Measurements from ENCODE around the gene ANKRD11. TPM values are rescaled to one million over a fixed set of nuclear protein-coding genes. Genes with fewer than 3 reads are reported as not detected.
"Not testable (repeated sequence)": the region's sequence is repeated elsewhere in the genome, so short reads cannot be mapped to it uniquely, and the experiment has no call there.

Gene ANKRD11
- total RNA-seq, 1 experiment from 2014 or later: 242 TPM

GRCh38 chr16:89365996-89366395 lies 124.4 kb downstream of the ANKRD11 start:
- no peaks in the 10 kb centered on the region for H3K27me3 Mint-ChIP-seq (ENCODE audit: unreplicated experiment)
- CTCF ChIA-PET: no interaction called here

DNA sequence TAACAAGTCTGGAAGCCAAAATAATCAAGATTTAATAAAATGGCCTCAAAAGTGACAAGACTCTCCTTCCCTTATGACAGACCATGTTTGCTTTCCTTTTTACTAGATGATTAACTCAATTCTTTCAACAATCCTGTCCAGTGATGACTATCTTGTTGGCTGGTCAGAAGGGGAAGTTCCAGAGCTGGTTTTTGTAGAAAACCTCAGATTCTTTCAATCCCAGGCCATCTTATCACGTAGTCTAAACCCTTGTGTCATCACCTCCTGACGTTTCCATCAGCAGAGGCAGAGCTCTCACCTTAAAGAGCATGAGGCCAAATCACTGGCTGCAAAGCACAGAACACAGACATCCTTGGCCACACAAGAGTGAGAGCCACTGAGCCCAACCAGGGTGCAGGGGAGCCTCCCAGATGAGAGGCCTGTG lies 125.3 kb downstream of the ANKRD11 start:
- Mint-ChIP-seq H3K4me1 (ENCODE audit: low read depth, unreplicated experiment) (peaks cover 60% of the 10 kb centered on the region), H3K27ac (ENCODE audit: unreplicated experiment) (peak overlapping the region; percentile 92), H3K4me3 (ENCODE audit: low read depth, unreplicated experiment) (no peak overlapping the region), H3K27me3 (ENCODE audit: unreplicated experiment) (no peaks in the 10 kb centered on the region), H3K9me3 (ENCODE audit: low read depth, unreplicated experiment) (no peaks in the 10 kb centered on the region), H3K36me3 (ENCODE audit: insufficient read depth, unreplicated experiment) (peaks cover 82% of the 10 kb centered on the region)
- intact Hi-C loops (cut with micrococcal nuclease; ENCODE audit: unreplicated experiment): no loop called here
- CTCF ChIA-PET: interaction anchor here (0.6 to 1.5 kb wide), 2 partner anchors 22 to 23 kb away, joined by 3 to 4 read pairs; no protein-coding TSS in a partner anchor
- TF ChIP-seq CTCF (IDR thresholded peaks at IDR 0.05; ENCODE audit: unreplicated experiment): no peak
- BruUV-seq (replicated peaks): no TSS peak
- DNase-seq: no peak

More at GRCh38 chr16:89365996-89366395, 124.4 kb downstream of the ANKRD11 start:
- peaks cover 82% of the 10 kb centered on the region for H3K36me3 Mint-ChIP-seq (ENCODE audit: insufficient read depth, unreplicated experiment)
- H3K4me1 Mint-ChIP-seq (ENCODE audit: low read depth, unreplicated experiment): peaks cover 61% of the 10 kb centered on the region
- no peak for DNase-seq
- no peak overlapping the region for H3K27ac Mint-ChIP-seq (ENCODE audit: unreplicated experiment)
- no peak overlapping the region for H3K4me3 Mint-ChIP-seq (ENCODE audit: low read depth, unreplicated experiment)
- intact Hi-C loops (cut with micrococcal nuclease; ENCODE audit: unreplicated experiment): no loop called here
- no peak for TF ChIP-seq CTCF (IDR thresholded peaks at IDR 0.05; ENCODE audit: unreplicated experiment)
- no TSS peak for BruUV-seq (replicated peaks)
- no peaks in the 10 kb centered on the region for H3K9me3 Mint-ChIP-seq (ENCODE audit: low read depth, unreplicated experiment)

DNA sequence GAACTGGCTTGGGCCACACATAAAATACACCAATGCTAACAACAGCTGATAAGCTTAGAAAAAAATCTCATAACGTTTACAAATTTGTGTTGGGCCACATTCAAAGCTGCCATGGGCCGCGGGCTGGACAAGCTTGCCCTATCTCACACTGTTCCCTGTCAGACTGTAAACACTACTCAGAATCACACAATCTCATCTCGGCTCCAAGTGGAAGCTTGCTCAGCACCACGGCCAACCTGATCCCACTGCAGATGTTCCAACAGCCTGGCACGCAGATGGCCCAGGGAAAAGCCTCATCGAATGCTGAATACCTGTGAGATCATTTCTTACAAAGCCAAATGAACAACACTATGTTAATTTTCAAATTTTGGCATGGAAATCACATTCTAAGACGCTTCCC lies 125.8 kb downstream of the ANKRD11 start:
- Mint-ChIP-seq H3K36me3 (ENCODE audit: insufficient read depth, unreplicated experiment) (peaks cover 82% of the 10 kb centered on the region), H3K27me3 (ENCODE audit: unreplicated experiment) (no peaks in the 10 kb centered on the region), H3K4me3 (ENCODE audit: low read depth, unreplicated experiment) (no peak overlapping the region), H3K9me3 (ENCODE audit: low read depth, unreplicated experiment) (no peaks in the 10 kb centered on the region), H3K27ac (ENCODE audit: unreplicated experiment) (peak overlapping the region; percentile 92), H3K4me1 (ENCODE audit: low read depth, unreplicated experiment) (peaks cover 58% of the 10 kb centered on the region)
- no peak for TF ChIP-seq CTCF (IDR thresholded peaks at IDR 0.05; ENCODE audit: unreplicated experiment)
- intact Hi-C loops (cut with micrococcal nuclease; ENCODE audit: unreplicated experiment): no loop called here
- no TSS peak for BruUV-seq (replicated peaks)
- no peak for DNase-seq
- CTCF ChIA-PET: interaction anchor here (0.6 to 1.5 kb wide), 2 partner anchors 21 to 23 kb away, joined by 3 to 4 read pairs; no protein-coding TSS in a partner anchor

DNA sequence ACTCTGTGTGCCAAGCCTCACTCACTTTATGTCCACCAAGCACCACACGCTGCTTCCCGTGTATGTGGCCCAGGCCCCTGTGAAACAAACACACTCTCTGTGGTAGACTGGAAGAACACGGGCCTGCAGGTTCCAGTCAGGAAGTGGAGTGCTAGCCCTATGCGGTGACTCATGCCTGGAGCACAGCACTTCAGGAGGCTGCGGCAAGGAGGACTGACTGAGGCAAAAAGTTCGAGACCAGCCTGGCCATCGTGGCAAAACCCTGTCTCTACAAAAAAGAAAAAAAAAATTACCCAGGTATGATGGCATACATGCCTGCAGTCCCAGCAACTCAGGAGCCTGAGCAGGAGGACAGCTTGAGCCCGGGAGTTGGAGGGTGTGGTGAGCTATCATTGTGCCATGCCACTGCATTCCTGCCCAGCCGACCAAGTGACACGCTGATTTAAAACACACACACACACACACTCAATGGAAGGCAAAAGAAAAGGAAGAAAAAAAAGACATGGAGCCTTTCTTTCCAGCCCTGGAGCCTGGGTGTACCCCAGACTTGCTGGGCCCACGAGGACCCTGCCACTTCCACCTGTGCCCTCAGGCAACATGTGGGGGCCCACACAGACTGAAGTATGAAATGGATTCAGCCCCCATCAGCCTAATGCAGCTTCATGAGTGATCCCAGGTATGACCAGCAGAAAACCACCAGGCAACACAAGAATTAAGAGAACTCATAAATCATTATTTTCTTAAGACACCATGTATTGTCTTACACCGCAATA lies 126.6 kb downstream of the ANKRD11 start:
- BruUV-seq (replicated peaks): no TSS peak
- peak overlapping the region; percentile 54 for H3K4me3 Mint-ChIP-seq (ENCODE audit: low read depth, unreplicated experiment)
- intact Hi-C loops (cut with micrococcal nuclease; ENCODE audit: unreplicated experiment): no loop called here

GRCh38 chr16:89362540-89363223 lies 127.7 kb downstream of the ANKRD11 start:
- H3K27ac Mint-ChIP-seq (ENCODE audit: unreplicated experiment): peak overlapping the region; percentile 33
- H3K4me1 Mint-ChIP-seq (ENCODE audit: low read depth, unreplicated experiment): peaks cover 63% of the 10 kb centered on the region
- H3K36me3 Mint-ChIP-seq (ENCODE audit: insufficient read depth, unreplicated experiment): peaks cover 72% of the 10 kb centered on the region
- H3K27me3 Mint-ChIP-seq (ENCODE audit: unreplicated experiment); BruUV-seq (replicated peaks); DNase-seq; H3K9me3 Mint-ChIP-seq (ENCODE audit: low read depth, unreplicated experiment); intact Hi-C loops (cut with micrococcal nuclease; ENCODE audit: unreplicated experiment): not testable (repeated sequence)
- CTCF ChIA-PET: interaction anchor here (1.0 kb wide), 1 partner anchor 9 kb away, joined by 5 read pairs; no protein-coding TSS in a partner anchor
- peak overlapping the region; percentile 54 for H3K4me3 Mint-ChIP-seq (ENCODE audit: low read depth, unreplicated experiment)

More for the DNA sequence above, 126.6 kb downstream of the ANKRD11 start:
- DNase-seq: peak; percentile 71
- CTCF ChIA-PET: interaction anchor here (0.5 to 1.5 kb wide), 2 partner anchors 15 to 20 kb away, joined by 4 read pairs; no protein-coding TSS in a partner anchor
- peaks cover 58% of the 10 kb centered on the region for H3K4me1 Mint-ChIP-seq (ENCODE audit: low read depth, unreplicated experiment)
- no peaks in the 10 kb centered on the region for H3K27me3 Mint-ChIP-seq (ENCODE audit: unreplicated experiment)
- peaks cover 82% of the 10 kb centered on the region for H3K36me3 Mint-ChIP-seq (ENCODE audit: insufficient read depth, unreplicated experiment)
- no peak for TF ChIP-seq CTCF (IDR thresholded peaks at IDR 0.05; ENCODE audit: unreplicated experiment)
- peak overlapping the region; percentile 92 for H3K27ac Mint-ChIP-seq (ENCODE audit: unreplicated experiment)
- no peaks in the 10 kb centered on the region for H3K9me3 Mint-ChIP-seq (ENCODE audit: low read depth, unreplicated experiment)

Measured in Calu3 (cell line).